ENCODE data around the gene ATXN1. TPM values are rescaled to one million over a fixed set of nuclear protein-coding genes. Genes with fewer than 3 reads are reported as not detected.

The ATXN1 gene
- total and polyA plus RNA-seq, 2 of the 13 experiments (the other 11 are each of a cell fraction or from before 2014, with no cell fraction given): 20.7 to 39.5 TPM

GRCh38 chr6:16334671-16335070 lies 426.6 kb downstream of the ATXN1 start (continued):
- TF ChIP-seq, protein P1, sequence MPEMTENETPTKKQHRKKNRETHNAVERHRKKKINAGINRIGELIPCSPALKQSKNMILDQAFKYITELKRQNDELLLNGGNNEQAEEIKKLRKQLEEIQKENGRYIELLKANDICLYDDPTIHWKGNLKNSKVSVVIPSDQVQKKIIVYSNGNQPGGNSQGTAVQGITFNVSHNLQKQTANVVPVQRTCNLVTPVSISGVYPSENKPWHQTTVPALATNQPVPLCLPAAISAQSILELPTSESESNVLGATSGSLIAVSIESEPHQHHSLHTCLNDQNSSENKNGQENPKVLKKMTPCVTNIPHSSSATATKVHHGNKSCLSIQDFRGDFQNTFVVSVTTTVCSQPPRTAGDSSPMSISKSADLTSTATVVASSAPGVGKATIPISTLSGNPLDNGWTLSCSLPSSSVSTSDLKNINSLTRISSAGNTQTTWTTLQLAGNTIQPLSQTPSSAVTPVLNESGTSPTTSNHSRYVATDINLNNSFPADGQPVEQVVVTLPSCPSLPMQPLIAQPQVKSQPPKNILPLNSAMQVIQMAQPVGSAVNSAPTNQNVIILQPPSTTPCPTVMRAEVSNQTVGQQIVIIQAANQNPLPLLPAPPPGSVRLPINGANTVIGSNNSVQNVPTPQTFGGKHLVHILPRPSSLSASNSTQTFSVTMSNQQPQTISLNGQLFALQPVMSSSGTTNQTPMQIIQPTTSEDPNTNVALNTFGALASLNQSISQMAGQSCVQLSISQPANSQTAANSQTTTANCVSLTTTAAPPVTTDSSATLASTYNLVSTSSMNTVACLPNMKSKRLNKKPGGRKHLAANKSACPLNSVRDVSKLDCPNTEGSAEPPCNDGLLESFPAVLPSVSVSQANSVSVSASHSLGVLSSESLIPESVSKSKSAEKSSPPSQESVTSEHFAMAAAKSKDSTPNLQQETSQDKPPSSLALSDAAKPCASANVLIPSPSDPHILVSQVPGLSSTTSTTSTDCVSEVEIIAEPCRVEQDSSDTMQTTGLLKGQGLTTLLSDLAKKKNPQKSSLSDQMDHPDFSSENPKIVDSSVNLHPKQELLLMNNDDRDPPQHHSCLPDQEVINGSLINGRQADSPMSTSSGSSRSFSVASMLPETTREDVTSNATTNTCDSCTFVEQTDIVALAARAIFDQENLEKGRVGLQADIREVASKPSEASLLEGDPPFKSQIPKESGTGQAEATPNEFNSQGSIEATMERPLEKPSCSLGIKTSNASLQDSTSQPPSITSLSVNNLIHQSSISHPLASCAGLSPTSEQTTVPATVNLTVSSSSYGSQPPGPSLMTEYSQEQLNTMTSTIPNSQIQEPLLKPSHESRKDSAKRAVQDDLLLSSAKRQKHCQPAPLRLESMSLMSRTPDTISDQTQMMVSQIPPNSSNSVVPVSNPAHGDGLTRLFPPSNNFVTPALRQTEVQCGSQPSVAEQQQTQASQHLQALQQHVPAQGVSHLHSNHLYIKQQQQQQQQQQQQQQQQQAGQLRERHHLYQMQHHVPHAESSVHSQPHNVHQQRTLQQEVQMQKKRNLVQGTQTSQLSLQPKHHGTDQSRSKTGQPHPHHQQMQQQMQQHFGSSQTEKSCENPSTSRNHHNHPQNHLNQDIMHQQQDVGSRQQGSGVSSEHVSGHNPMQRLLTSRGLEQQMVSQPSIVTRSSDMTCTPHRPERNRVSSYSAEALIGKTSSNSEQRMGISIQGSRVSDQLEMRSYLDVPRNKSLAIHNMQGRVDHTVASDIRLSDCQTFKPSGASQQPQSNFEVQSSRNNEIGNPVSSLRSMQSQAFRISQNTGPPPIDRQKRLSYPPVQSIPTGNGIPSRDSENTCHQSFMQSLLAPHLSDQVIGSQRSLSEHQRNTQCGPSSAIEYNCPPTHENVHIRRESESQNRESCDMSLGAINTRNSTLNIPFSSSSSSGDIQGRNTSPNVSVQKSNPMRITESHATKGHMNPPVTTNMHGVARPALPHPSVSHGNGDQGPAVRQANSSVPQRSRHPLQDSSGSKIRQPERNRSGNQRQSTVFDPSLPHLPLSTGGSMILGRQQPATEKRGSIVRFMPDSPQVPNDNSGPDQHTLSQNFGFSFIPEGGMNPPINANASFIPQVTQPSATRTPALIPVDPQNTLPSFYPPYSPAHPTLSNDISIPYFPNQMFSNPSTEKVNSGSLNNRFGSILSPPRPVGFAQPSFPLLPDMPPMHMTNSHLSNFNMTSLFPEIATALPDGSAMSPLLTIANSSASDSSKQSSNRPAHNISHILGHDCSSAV (CRISPR knock-in tag; IDR thresholded peaks at IDR 0.05; ENCODE audit: borderline replicate concordance): no peak
- TF ChIP-seq SATB2 (CRISPR knock-in tag; IDR thresholded peaks at IDR 0.05) (no peak), GATAD2A (CRISPR knock-in tag; IDR thresholded peaks at IDR 0.05) (0 out of 2 replicates have a peak, but pooled peaks have one; percentile 12), XRCC5 (optimal IDR thresholded peaks at IDR 0.05; ENCODE audit: low read length) (no peak), KLF12 (CRISPR knock-in tag; IDR thresholded peaks at IDR 0.05; ENCODE audit: borderline replicate concordance) (no peak), HIVEP1 (CRISPR knock-in tag; IDR thresholded peaks at IDR 0.05) (0 out of 2 replicates have a peak, but pooled peaks have one; percentile 28), ZBTB33 (CRISPR knock-in tag; IDR thresholded peaks at IDR 0.05) (no peak), SIX4 (CRISPR knock-in tag; IDR thresholded peaks at IDR 0.05) (no peak), PRMT3 (CRISPR knock-in tag; IDR thresholded peaks at IDR 0.05; ENCODE audit: borderline replicate concordance, low read depth) (no peak), ESRRA (CRISPR knock-in tag; IDR thresholded peaks at IDR 0.05; ENCODE audit: low read depth) (no peak), CEBPB (IDR thresholded peaks at IDR 0.05; ENCODE audit: borderline replicate concordance, low read depth, low read length) (peak; percentile 97), NR3C1 (CRISPR knock-in tag; IDR thresholded peaks at IDR 0.05) (no peak), ZNF737 (CRISPR knock-in tag; IDR thresholded peaks at IDR 0.05; ENCODE audit: borderline replicate concordance) (no peak), ZNF143 (CRISPR knock-in tag; IDR thresholded peaks at IDR 0.05) (peak; percentile 51; the same call in 1 of the 2 replicates), SMAD3 (CRISPR knock-in tag; IDR thresholded peaks at IDR 0.05) (no peak), ZNF7 (CRISPR knock-in tag; IDR thresholded peaks at IDR 0.05) (no peak), DNMT1 (CRISPR knock-in tag; IDR thresholded peaks at IDR 0.05) (no peak)
- TF ChIP-seq, protein P2, sequence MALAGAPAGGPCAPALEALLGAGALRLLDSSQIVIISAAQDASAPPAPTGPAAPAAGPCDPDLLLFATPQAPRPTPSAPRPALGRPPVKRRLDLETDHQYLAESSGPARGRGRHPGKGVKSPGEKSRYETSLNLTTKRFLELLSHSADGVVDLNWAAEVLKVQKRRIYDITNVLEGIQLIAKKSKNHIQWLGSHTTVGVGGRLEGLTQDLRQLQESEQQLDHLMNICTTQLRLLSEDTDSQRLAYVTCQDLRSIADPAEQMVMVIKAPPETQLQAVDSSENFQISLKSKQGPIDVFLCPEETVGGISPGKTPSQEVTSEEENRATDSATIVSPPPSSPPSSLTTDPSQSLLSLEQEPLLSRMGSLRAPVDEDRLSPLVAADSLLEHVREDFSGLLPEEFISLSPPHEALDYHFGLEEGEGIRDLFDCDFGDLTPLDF (CRISPR knock-in tag; IDR thresholded peaks at IDR 0.05): no peak
- TF ChIP-seq, protein P3, sequence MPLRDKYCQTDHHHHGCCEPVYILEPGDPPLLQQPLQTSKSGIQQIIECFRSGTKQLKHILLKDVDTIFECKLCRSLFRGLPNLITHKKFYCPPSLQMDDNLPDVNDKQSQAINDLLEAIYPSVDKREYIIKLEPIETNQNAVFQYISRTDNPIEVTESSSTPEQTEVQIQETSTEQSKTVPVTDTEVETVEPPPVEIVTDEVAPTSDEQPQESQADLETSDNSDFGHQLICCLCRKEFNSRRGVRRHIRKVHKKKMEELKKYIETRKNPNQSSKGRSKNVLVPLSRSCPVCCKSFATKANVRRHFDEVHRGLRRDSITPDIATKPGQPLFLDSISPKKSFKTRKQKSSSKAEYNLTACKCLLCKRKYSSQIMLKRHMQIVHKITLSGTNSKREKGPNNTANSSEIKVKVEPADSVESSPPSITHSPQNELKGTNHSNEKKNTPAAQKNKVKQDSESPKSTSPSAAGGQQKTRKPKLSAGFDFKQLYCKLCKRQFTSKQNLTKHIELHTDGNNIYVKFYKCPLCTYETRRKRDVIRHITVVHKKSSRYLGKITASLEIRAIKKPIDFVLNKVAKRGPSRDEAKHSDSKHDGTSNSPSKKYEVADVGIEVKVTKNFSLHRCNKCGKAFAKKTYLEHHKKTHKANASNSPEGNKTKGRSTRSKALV (CRISPR knock-in tag; IDR thresholded peaks at IDR 0.05): no peak
